ENCODE data around the gene MRRF. TPM values are rescaled to one million over a fixed set of nuclear protein-coding genes. Genes with fewer than 3 reads are reported as not detected.

MRRF gene
- total RNA-seq, 1 experiment from 2014 or later, result 45.7 TPM

DNA sequence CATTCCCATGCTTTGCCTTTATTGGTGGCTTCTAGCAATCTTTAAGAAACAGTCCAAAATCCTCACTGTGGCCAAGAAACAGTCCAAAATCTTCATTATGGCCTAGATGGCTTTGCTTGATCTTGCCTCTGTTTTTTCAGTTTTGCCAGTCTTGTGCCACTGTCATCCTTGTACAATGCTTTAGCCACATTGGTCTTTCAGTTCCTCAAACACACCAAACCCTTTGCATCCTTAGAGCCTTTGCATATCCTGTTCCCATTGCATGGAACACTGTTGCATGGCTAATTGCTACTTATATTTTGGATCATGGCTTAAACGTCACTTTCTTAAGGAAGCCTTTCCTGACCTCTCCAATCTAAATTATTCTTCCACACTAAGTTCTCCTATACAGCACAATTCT is 22.1 kb downstream of the MRRF start:
- DNase-seq, result no peak
- BruUV-seq (replicated peaks), result no TSS peak
- TF ChIP-seq, protein P1, sequence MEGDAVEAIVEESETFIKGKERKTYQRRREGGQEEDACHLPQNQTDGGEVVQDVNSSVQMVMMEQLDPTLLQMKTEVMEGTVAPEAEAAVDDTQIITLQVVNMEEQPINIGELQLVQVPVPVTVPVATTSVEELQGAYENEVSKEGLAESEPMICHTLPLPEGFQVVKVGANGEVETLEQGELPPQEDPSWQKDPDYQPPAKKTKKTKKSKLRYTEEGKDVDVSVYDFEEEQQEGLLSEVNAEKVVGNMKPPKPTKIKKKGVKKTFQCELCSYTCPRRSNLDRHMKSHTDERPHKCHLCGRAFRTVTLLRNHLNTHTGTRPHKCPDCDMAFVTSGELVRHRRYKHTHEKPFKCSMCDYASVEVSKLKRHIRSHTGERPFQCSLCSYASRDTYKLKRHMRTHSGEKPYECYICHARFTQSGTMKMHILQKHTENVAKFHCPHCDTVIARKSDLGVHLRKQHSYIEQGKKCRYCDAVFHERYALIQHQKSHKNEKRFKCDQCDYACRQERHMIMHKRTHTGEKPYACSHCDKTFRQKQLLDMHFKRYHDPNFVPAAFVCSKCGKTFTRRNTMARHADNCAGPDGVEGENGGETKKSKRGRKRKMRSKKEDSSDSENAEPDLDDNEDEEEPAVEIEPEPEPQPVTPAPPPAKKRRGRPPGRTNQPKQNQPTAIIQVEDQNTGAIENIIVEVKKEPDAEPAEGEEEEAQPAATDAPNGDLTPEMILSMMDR (IDR thresholded peaks at IDR 0.05; ENCODE audit: unreplicated experiment), result no peak
- Mint-ChIP-seq H3K27ac (ENCODE audit: unreplicated experiment) (no peak overlapping the region), H3K4me1 (ENCODE audit: low read depth, unreplicated experiment) (no peaks in the 10 kb centered on the region), H3K36me3 (ENCODE audit: insufficient read depth, unreplicated experiment) (peaks cover 5% of the 10 kb centered on the region), H3K27me3 (ENCODE audit: unreplicated experiment) (no peaks in the 10 kb centered on the region), H3K4me3 (ENCODE audit: low read depth, unreplicated experiment) (no peak overlapping the region), H3K9me3 (ENCODE audit: low read depth, unreplicated experiment) (no peaks in the 10 kb centered on the region)
- intact Hi-C loops (cut with micrococcal nuclease; ENCODE audit: unreplicated experiment), result no loop called here
- CTCF ChIA-PET, result no interaction called here

DNA sequence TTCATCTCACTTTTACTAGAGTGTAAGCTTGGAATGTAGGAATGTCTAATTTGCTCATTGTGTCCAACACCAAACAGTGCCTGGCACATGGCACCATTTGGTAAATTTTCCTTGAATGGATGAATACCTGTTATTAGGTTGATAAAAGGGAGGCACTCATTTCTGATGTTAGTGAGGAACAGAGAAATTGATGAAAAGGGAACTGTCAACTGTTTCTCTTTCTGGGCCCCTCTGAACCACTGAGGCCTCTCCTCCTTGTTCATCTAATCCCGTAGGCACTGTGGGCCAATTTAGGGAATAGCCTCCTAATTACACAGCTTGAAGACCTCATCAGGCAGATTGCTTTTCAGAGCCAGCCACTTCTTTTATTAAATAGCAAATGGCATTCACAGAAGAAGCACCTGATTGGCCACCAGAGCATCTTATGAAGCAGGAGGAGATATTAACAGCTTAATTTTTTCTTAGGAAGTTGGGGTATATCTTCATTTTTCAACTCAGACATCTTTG is 22.6 kb downstream of the MRRF start:
- TF ChIP-seq, protein P1 (IDR thresholded peaks at IDR 0.05; ENCODE audit: unreplicated experiment), result no peak
- Mint-ChIP-seq H3K4me1 (ENCODE audit: low read depth, unreplicated experiment) (no peaks in the 10 kb centered on the region), H3K27ac (ENCODE audit: unreplicated experiment) (no peak overlapping the region), H3K4me3 (ENCODE audit: low read depth, unreplicated experiment) (no peak overlapping the region), H3K36me3 (ENCODE audit: insufficient read depth, unreplicated experiment) (peaks cover 5% of the 10 kb centered on the region), H3K27me3 (ENCODE audit: unreplicated experiment) (no peaks in the 10 kb centered on the region), H3K9me3 (ENCODE audit: low read depth, unreplicated experiment) (no peaks in the 10 kb centered on the region)
- CTCF ChIA-PET, result no interaction called here
- intact Hi-C loops (cut with micrococcal nuclease; ENCODE audit: unreplicated experiment), result no loop called here
- DNase-seq, result no peak
- BruUV-seq (replicated peaks), result no TSS peak

DNA sequence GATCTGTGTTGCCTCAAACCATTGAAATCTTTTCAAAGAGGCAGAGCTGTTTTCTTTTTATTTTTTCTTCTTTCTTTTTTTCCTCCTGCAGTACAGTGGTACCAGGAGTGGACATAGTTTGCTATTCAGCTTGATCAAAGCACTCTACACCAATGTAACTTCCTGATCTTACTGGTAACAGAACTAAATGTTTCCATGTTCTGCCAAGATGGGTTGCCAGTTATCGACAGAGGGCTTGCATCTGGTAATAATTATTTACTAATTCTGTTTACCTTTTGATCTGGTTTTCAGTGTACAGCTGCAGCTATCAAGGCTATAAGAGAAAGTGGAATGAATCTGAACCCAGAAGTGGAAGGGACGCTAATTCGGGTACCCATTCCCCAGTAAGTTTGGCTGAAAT is 26.8 kb downstream of the MRRF start:
- BruUV-seq (replicated peaks), result no TSS peak
- no peak for DNase-seq
- Mint-ChIP-seq H3K27ac (ENCODE audit: unreplicated experiment) (no peak overlapping the region), H3K27me3 (ENCODE audit: unreplicated experiment) (no peaks in the 10 kb centered on the region), H3K4me3 (ENCODE audit: low read depth, unreplicated experiment) (no peak overlapping the region), H3K9me3 (ENCODE audit: low read depth, unreplicated experiment) (no peaks in the 10 kb centered on the region), H3K4me1 (ENCODE audit: low read depth, unreplicated experiment) (no peaks in the 10 kb centered on the region), H3K36me3 (ENCODE audit: insufficient read depth, unreplicated experiment) (peaks cover 16% of the 10 kb centered on the region)
- CTCF ChIA-PET, result no interaction called here
- intact Hi-C loops (cut with micrococcal nuclease; ENCODE audit: unreplicated experiment), result no loop called here
- TF ChIP-seq, protein P1 (IDR thresholded peaks at IDR 0.05; ENCODE audit: unreplicated experiment), result no peak

DNA sequence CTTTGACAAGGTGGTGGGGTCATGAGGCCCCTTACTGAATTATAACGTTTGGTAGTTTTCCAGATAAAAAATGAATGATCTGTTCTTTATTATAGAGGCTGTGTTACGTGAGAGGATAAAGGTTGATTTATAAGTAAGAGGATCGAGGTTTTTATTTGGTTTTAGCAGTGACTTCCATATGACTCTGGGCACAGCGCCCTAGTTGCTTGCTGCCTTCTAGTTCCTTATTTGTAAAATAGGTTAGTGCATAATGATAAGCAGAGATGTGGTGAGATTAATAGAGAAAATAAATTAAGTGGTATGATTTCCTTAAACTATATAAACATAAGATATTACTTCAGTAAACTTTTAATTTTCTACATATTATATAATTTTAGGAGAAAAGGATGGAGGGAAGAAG is 29.8 kb downstream of the MRRF start:
- intact Hi-C loops (cut with micrococcal nuclease; ENCODE audit: unreplicated experiment), result no loop called here
- H3K36me3 Mint-ChIP-seq (ENCODE audit: insufficient read depth, unreplicated experiment), result peaks cover 16% of the 10 kb centered on the region
- H3K4me1 Mint-ChIP-seq (ENCODE audit: low read depth, unreplicated experiment), result no peaks in the 10 kb centered on the region
- TF ChIP-seq, protein P1 (IDR thresholded peaks at IDR 0.05; ENCODE audit: unreplicated experiment), result no peak
- H3K27ac Mint-ChIP-seq (ENCODE audit: unreplicated experiment), result no peak overlapping the region
- no peaks in the 10 kb centered on the region for H3K27me3 Mint-ChIP-seq (ENCODE audit: unreplicated experiment)
- no TSS peak for BruUV-seq (replicated peaks)
- CTCF ChIA-PET, result no interaction called here
- DNase-seq, result no peak
- no peak overlapping the region for H3K4me3 Mint-ChIP-seq (ENCODE audit: low read depth, unreplicated experiment)
- no peaks in the 10 kb centered on the region for H3K9me3 Mint-ChIP-seq (ENCODE audit: low read depth, unreplicated experiment)

All from Calu3 (cell line).